HepG2 (cell line): ENCODE measurements around the gene NTN4. TPM values are rescaled to one million over a fixed set of nuclear protein-coding genes. Genes with fewer than 3 reads are reported as not detected.

Experiments
- BRD4 ChIP-seq: sonication (generic); formaldehyde crosslinking; IDR thresholded peaks from 2 replicates; pipeline ENCODE4 v1.4.0; 2020; ENCODE audit warnings: missing genetic modification reagents
- CBX2 ChIP-seq, 2 experiments: fragments of 200-600 bp in 1 of 2; sonication (generic); formaldehyde crosslinking in 1 of 2; IDR thresholded peaks; 2 replicates each; pipeline versions ENCODE4 v1.7.0 to v1.8.1; 2018 to 2022; ENCODE audit warnings: low read depth in 2 of 2, low read length in 1 of 2, mild to moderate bottlenecking in 1 of 2, missing genetic modification reagents in 1 of 2
- EP300 ChIP-seq, 3 experiments: sonication (generic) in 1 of 3; formaldehyde crosslinking in 1 of 3; IDR thresholded peaks; 2 replicates each; pipeline versions ENCODE4 v1.5.1 to v1.6.1; 2011 to 2020; ENCODE audit warnings: low read depth in 2 of 3, low read length in 2 of 3, borderline replicate concordance in 1 of 3, improper control_type of control experiment in 1 of 3, mild to moderate bottlenecking in 1 of 3, missing genetic modification reagents in 1 of 3, moderate library complexity in 1 of 3
- GPN1 ChIP-seq: sonication (generic); formaldehyde crosslinking; IDR thresholded peaks from 2 replicates; pipeline ENCODE4 v1.5.1; 2020; ENCODE audit warnings: missing genetic modification reagents, borderline replicate concordance
- JUNB ChIP-seq: sonication (generic); formaldehyde crosslinking; IDR thresholded peaks from 2 replicates; pipeline ENCODE4 v1.8.0; 2022; ENCODE audit warnings: missing genetic modification reagents, mild to moderate bottlenecking, borderline replicate concordance
- KDM3A ChIP-seq: IDR thresholded peaks from 2 replicates; pipeline ENCODE4 v1.6.1; 2018; ENCODE audit warnings: low read depth, missing compliant biosample characterization
- MIER3 ChIP-seq: IDR thresholded peaks from 2 replicates; pipeline ENCODE4 v1.6.1; 2016; ENCODE audit warnings: missing compliant biosample characterization, borderline replicate concordance
- NBN ChIP-seq: fragments of 450-650 bp; conservative IDR thresholded peaks from 2 replicates; pipeline ENCODE4 v1.6.1; 2017
- NCOR1 ChIP-seq: fragments of 200-600 bp; sonication (generic); IDR thresholded peaks from 2 replicates; pipeline ENCODE4 v1.7.0; 2017; ENCODE audit warnings: antibody characterized with exemption, low read length, borderline replicate concordance
- NPAS2 ChIP-seq: sonication (generic); formaldehyde crosslinking; IDR thresholded peaks from 2 replicates; pipeline ENCODE4 v1.8.0; 2022; ENCODE audit warnings: mild to moderate bottlenecking, missing genetic modification reagents, borderline replicate concordance
- RAD51 ChIP-seq: fragments of 450-650 bp; IDR thresholded peaks from 2 replicates; pipeline ENCODE4 v1.6.1; 2016; ENCODE audit warnings: borderline replicate concordance
- SRSF1 ChIP-seq: fragments of 200-400 bp; formaldehyde crosslinking; optimal IDR thresholded peaks from 2 replicates; pipeline ENCODE3; 2017; ENCODE audit warnings: mild to moderate bottlenecking, low read depth, low read length, moderate library complexity
- STAT5B ChIP-seq: sonication (generic); formaldehyde crosslinking; IDR thresholded peaks from 2 replicates; pipeline ENCODE4 v1.4.0; 2020; ENCODE audit warnings: missing genetic modification reagents
- TSC22D2 ChIP-seq: sonication (generic); formaldehyde crosslinking; IDR thresholded peaks from 2 replicates; pipeline ENCODE4 v1.5.1; 2020; ENCODE audit warnings: missing genetic modification reagents, mild to moderate bottlenecking, borderline replicate concordance
- ZNF446 ChIP-seq: sonication (generic); formaldehyde crosslinking; IDR thresholded peaks from 2 replicates; pipeline ENCODE4 v1.5.0; 2020; ENCODE audit warnings: mild to moderate bottlenecking, missing genetic modification reagents
- ZNF563 ChIP-seq: sonication (generic); formaldehyde crosslinking; IDR thresholded peaks from 2 replicates; pipeline ENCODE4 v1.8.0; 2022; ENCODE audit warnings: mild to moderate bottlenecking, moderate library complexity, missing genetic modification reagents
- ZSCAN29 ChIP-seq: sonication (generic); formaldehyde crosslinking; conservative IDR thresholded peaks from 2 replicates; pipeline ENCODE4 v1.4.0; 2020; ENCODE audit warnings: mild to moderate bottlenecking, missing genetic modification reagents
- polyA plus RNA-seq, 8 experiments: library from polyadenylated mRNA; depleted of rRNA in 3 of 8; stranded (reverse) in 7 of 8; unstranded in 1 of 8; fragments of >200 nt; fragmentation: Illumina TruSeq in 4 of 8; extraction: Trizol in 4 of 8; gene quantifications; 2 replicates each; pipeline versions ENCODE4 v1.2.1 to v1.2.3, GENCODE V29; 2011 to 2016; ENCODE audit warnings: low read depth in 4 of 8, missing spikeins in 1 of 8, mixed read lengths in 1 of 8; ENCODE audit not compliant: insufficient read depth in 1 of 8
- total RNA-seq, 5 experiments: library from RNA; depleted of rRNA; stranded (reverse); fragments of >200 nt; fragmentation: Illumina TruSeq; extraction: Trizol; gene quantifications; 2 replicates each; pipeline ENCODE4 v1.2.3, GENCODE V29; 2016; ENCODE audit warnings: low read depth in 1 of 5
- TF ChIP-seq, protein P1 (sequence below): sonication (generic); formaldehyde crosslinking; IDR thresholded peaks from 2 replicates; pipeline ENCODE4 v1.5.0; 2020; ENCODE audit warnings: mild to moderate bottlenecking, missing genetic modification reagents, borderline replicate concordance
- TF ChIP-seq, protein P2 (sequence below): sonication (generic); formaldehyde crosslinking; IDR thresholded peaks from 2 replicates; pipeline ENCODE4 v1.5.1; 2020; ENCODE audit warnings: mild to moderate bottlenecking, missing genetic modification reagents, borderline replicate concordance
- TF ChIP-seq, protein P3 (sequence below): sonication (generic); formaldehyde crosslinking; IDR thresholded peaks from 2 replicates; pipeline ENCODE4 v1.5.0; 2020; ENCODE audit warnings: missing genetic modification reagents

Gene NTN4
- total and polyA plus RNA-seq, 2 of the 13 experiments (the other 11 are each of a cell fraction or from before 2014, with no cell fraction given): 7.8 to 11.5 TPM

DNA sequence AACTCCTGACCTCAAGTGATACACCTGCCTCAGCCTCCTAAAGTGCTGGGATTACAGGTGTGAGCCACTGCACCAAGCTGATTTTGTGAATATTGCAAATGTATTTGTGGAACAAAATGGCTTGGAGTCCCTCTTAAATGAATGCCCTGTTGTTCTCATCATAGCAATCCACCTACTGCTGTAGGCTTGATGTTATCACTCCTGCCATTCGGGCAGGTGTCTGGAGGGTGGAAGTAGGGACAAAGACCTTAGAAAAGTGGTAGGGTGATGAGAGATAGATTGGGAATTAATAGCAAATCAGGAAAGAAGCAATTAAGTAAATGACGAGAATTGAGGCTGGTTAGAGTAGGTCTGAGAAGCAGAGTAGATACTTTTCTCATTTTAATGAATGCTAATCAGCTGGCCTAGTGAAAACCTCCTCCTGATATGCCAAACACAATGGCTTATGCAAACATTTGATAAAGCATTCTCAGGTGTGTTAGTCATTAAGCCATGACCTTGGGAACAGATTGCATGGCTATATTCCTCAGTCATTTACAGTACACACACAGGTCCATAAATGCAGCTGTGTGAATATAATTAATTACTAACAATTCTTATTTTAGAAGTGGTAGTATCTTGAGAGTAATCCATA, 178.8 kb downstream of the NTN4 start (continued):
- TF ChIP-seq RAD51 (no peak), ZNF563 (no peak), EP300 (IDR thresholded peaks at IDR 0.05; ENCODE audit: low read depth in 2 of 2, low read length in 2 of 2) (0 out of 4 replicates have a peak, but pooled peaks of 1 of the 2 experiments have one; percentile 7), EP300 (CRISPR knock-in tag; IDR thresholded peaks at IDR 0.05; ENCODE audit: borderline replicate concordance) (no peak), CBX2 (IDR thresholded peaks at IDR 0.05; ENCODE audit: low read depth, low read length) (no peak), CBX2 (CRISPR knock-in tag; IDR thresholded peaks at IDR 0.05; ENCODE audit: low read depth) (no peak), GPN1 (no peak), SRSF1 (no peak), ZSCAN29 (CRISPR knock-in tag) (no peak), KDM3A (CRISPR knock-in tag) (no peak), TSC22D2 (CRISPR knock-in tag) (no peak), BRD4 (CRISPR knock-in tag) (no peak), NPAS2 (CRISPR knock-in tag) (no peak), JUNB (CRISPR knock-in tag) (no peak), ZNF446 (CRISPR knock-in tag) (no peak), NCOR1 (no peak), NBN (no peak), STAT5B (CRISPR knock-in tag) (no peak), MIER3 (CRISPR knock-in tag) (no peak)
- TF ChIP-seq, protein P1, sequence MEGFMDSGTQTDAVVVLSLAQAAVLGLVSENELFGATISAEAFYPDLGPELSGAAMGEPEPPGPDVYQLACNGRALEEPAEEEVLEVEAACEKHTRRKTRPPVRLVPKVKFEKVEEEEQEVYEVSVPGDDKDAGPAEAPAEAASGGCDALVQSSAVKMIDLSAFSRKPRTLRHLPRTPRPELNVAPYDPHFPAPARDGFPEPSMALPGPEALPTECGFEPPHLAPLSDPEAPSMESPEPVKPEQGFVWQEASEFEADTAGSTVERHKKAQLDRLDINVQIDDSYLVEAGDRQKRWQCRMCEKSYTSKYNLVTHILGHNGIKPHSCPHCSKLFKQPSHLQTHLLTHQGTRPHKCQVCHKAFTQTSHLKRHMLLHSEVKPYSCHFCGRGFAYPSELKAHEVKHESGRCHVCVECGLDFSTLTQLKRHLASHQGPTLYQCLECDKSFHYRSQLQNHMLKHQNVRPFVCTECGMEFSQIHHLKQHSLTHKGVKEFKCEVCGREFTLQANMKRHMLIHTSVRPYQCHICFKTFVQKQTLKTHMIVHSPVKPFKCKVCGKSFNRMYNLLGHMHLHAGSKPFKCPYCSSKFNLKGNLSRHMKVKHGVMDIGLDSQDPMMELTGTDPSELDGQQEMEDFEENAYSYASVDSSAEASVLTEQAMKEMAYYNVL (CRISPR knock-in tag): no peak
- TF ChIP-seq, protein P2, sequence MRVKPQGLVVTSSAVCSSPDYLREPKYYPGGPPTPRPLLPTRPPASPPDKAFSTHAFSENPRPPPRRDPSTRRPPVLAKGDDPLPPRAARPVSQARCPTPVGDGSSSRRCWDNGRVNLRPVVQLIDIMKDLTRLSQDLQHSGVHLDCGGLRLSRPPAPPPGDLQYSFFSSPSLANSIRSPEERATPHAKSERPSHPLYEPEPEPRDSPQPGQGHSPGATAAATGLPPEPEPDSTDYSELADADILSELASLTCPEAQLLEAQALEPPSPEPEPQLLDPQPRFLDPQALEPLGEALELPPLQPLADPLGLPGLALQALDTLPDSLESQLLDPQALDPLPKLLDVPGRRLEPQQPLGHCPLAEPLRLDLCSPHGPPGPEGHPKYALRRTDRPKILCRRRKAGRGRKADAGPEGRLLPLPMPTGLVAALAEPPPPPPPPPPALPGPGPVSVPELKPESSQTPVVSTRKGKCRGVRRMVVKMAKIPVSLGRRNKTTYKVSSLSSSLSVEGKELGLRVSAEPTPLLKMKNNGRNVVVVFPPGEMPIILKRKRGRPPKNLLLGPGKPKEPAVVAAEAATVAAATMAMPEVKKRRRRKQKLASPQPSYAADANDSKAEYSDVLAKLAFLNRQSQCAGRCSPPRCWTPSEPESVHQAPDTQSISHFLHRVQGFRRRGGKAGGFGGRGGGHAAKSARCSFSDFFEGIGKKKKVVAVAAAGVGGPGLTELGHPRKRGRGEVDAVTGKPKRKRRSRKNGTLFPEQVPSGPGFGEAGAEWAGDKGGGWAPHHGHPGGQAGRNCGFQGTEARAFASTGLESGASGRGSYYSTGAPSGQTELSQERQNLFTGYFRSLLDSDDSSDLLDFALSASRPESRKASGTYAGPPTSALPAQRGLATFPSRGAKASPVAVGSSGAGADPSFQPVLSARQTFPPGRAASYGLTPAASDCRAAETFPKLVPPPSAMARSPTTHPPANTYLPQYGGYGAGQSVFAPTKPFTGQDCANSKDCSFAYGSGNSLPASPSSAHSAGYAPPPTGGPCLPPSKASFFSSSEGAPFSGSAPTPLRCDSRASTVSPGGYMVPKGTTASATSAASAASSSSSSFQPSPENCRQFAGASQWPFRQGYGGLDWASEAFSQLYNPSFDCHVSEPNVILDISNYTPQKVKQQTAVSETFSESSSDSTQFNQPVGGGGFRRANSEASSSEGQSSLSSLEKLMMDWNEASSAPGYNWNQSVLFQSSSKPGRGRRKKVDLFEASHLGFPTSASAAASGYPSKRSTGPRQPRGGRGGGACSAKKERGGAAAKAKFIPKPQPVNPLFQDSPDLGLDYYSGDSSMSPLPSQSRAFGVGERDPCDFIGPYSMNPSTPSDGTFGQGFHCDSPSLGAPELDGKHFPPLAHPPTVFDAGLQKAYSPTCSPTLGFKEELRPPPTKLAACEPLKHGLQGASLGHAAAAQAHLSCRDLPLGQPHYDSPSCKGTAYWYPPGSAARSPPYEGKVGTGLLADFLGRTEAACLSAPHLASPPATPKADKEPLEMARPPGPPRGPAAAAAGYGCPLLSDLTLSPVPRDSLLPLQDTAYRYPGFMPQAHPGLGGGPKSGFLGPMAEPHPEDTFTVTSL (CRISPR knock-in tag): no peak
- TF ChIP-seq, protein P3, sequence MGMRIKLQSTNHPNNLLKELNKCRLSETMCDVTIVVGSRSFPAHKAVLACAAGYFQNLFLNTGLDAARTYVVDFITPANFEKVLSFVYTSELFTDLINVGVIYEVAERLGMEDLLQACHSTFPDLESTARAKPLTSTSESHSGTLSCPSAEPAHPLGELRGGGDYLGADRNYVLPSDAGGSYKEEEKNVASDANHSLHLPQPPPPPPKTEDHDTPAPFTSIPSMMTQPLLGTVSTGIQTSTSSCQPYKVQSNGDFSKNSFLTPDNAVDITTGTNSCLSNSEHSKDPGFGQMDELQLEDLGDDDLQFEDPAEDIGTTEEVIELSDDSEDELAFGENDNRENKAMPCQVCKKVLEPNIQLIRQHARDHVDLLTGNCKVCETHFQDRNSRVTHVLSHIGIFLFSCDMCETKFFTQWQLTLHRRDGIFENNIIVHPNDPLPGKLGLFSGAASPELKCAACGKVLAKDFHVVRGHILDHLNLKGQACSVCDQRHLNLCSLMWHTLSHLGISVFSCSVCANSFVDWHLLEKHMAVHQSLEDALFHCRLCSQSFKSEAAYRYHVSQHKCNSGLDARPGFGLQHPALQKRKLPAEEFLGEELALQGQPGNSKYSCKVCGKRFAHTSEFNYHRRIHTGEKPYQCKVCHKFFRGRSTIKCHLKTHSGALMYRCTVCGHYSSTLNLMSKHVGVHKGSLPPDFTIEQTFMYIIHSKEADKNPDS: no peak
